ELF-1 (cell line): ENCODE results near the gene YEATS4.

Source experiments
- DNase-seq: peaks from one replicate; pipeline ENCODE4 v3.0.0-alpha.2; 2016; ENCODE audit warnings: low read depth, low spot score

YEATS4 gene

GRCh38 chr12:69433653-69434052 lies 74.1 kb downstream of the YEATS4 start:
- peak; percentile 33 for DNase-seq

GRCh38 chr12:69435644-69436043 lies 76.1 kb downstream of the YEATS4 start:
- DNase-seq: no peak

GRCh38 chr12:69437073-69437472 lies 77.5 kb downstream of the YEATS4 start:
- no peak for DNase-seq

DNA sequence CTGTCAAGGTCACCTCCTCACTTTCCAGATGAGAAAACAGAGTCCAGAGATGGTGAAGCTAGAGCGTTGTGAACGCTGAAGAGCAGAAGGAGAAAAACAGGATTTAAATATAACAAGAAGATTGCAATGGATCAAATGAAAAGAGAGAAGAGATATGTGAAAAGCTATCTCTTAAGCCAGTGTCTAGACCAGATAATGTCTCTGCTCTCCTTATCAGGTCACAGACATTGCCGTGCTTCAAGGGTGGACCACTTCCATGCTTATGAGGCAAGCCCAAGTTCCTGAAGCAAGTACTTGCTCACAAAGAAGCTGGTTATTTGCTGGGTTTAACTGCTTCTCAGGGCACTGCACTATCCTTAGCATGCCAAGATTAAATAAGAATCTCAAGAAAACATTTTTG lies 79.0 kb downstream of the YEATS4 start:
- no peak for DNase-seq

GRCh38 chr12:69440016-69440415 lies 80.5 kb downstream of the YEATS4 start:
- peak; percentile 11 for DNase-seq
